Ovary (tissue), 9 donors: ENCODE data around the gene TEKT3. TPM values are rescaled to one million over a fixed set of nuclear protein-coding genes. Genes with fewer than 3 reads are reported as not detected.

Source experiments
- DNase-seq, 5 donors: peaks; one replicate each; pipeline ENCODE4 v3.0.0-alpha.2; 2019 to 2020
- H3K27ac ChIP-seq, 2 donors: fragments of 200-600 bp; one replicate each; pipeline versions ENCODE4 v1.5.1 to v1.8.0; 2019 to 2022
- H3K27me3 ChIP-seq: fragments of 200-600 bp; one replicate; pipeline ENCODE4 v1.8.0; 2022
- H3K36me3 ChIP-seq: fragments of 200-600 bp; sonication (generic); one replicate; pipeline ENCODE4 v1.5.1; 2019
- H3K4me1 ChIP-seq: one replicate; pipeline ENCODE4 v1.8.1; 2013; ENCODE audit warnings: mild to moderate bottlenecking, moderate library complexity; ENCODE audit not compliant: insufficient read depth
- H3K4me3 ChIP-seq: fragments of 200-600 bp; sonication (generic); one replicate; pipeline ENCODE4 v1.5.1; 2017
- H3K9me3 ChIP-seq, 2 donors: fragments of 200-600 bp in 1 of 2; sonication (generic) in 1 of 2; one replicate each; pipeline versions ENCODE4 v1.5.1 to v1.8.1; 2013 to 2019; ENCODE audit warnings: mild to moderate bottlenecking in 1 of 2, moderate library complexity in 1 of 2
- CTCF ChIP-seq, 3 donors: fragments of 450-650 bp in 2 of 3; fragments of 200-600 bp in 1 of 3; IDR thresholded peaks; one replicate each; pipeline versions ENCODE4 v1.5.1 to v1.8.0; 2016 to 2022; ENCODE audit warnings: antibody characterized with exemption in 3 of 3, mild to moderate bottlenecking in 1 of 3
- EP300 ChIP-seq: sonication (generic); formaldehyde crosslinking; IDR thresholded peaks from one replicate; pipeline ENCODE4 v1.6.1; 2017; ENCODE audit warnings: antibody characterized with exemption
- POLR2A ChIP-seq: fragments of 450-650 bp; IDR thresholded peaks from one replicate; pipeline ENCODE4 v1.6.1; 2017; ENCODE audit warnings: antibody characterized with exemption, mild to moderate bottlenecking, moderate library complexity
- WGBS, 3 donors: extraction: QIAGEN DNeasy Blood & Tissue Kit in 1 of 3; methylation state at CpG; one replicate each; pipeline versions ENCODE4 v1.1.5 to v1.1.7; 2013 to 2017; 5-methylcytosine and 5-hydroxymethylcytosine counted together
- intact Hi-C, 4 donors: fragments of 100-400 bp; cut with DNase I; formaldehyde crosslinking; loops; one replicate each; pipeline versions ENCODE4 v1.11.0 to v1.15.1; 2022 to 2023
- polyA plus RNA-seq, 2 donors: library from polyadenylated mRNA; stranded (reverse); fragments of 200-250 nt in 1 of 2; fragments of 350-450 nt in 1 of 2; fragmentation: Illumina TruSeq in 1 of 2; extraction: RNeasy Lipid Tissue Mini Kit (QIAGEN cat#74804) in 1 of 2; gene quantifications; one replicate each; pipeline ENCODE4 v1.2.3, GENCODE V29; 2013 to 2014
- total RNA-seq, 7 donors: library from RNA; depleted of rRNA in 2 of 7; stranded (reverse); fragments of >200 nt in 2 of 7; fragmentation: NEBNext Ultra II Directional in 3 of 7; extraction: Animal tissue kit (Norgen Biotek cat#: 25700) in 3 of 7; gene quantifications; one replicate each; pipeline versions ENCODE4 v1.1.0 to v1.2.4, GENCODE V29; 2016 to 2023
- donor health status: DM: no; HTN: no; CAD: no; lungs with moderate emphysema.
- donor health status: DM: no; HTN: no; CAD: no.
- donor health status: Bipolar disorder and iron deficiency.
- donor health status: DM: yes; HTN: yes; CAD: no.
- donor health status: DM: no; HTN: no; CAD: no.
- donor health status: DM: yes; HTN: yes; CAD: no.

Gene TEKT3
- total and polyA plus RNA-seq, 9 donors, result 0.72 to 4.0 (median 1.6) TPM

- 45 to 61% (median 46%) methylated on average over 2 of the region's 2 CpGs for WGBS, 3 donors
- no peaks in the 10 kb centered on the region for H3K4me1 ChIP-seq
- no peak for TF ChIP-seq EP300
- TF ChIP-seq CTCF (IDR thresholded peaks at IDR 0.05), result no peak
- no peak for TF ChIP-seq POLR2A
- no peak overlapping the region for H3K4me3 ChIP-seq
- DNase-seq, result no peak
- H3K27ac ChIP-seq, result no peak overlapping the region
- no peaks in the 10 kb centered on the region for H3K27me3 ChIP-seq
- intact Hi-C loops, result no loop called here
- no peaks in the 10 kb centered on the region for H3K9me3 ChIP-seq
- no peaks in the 10 kb centered on the region for H3K36me3 ChIP-seq
These were observed 56.9 kb downstream of the TEKT3 start for GRCh38 chr17:15284537-15284936.

GRCh38 chr17:15284107-15284506, 57.3 kb downstream of the TEKT3 start:
- intact Hi-C loops, result no loop called here

GRCh38 chr17:15281909-15282308, 59.5 kb downstream of the TEKT3 start:
- H3K4me1 ChIP-seq, result no peaks in the 10 kb centered on the region
- no peaks in the 10 kb centered on the region for H3K36me3 ChIP-seq
- intact Hi-C loops, result no loop called here
- H3K9me3 ChIP-seq, result no peaks in the 10 kb centered on the region
- no peak for TF ChIP-seq EP300
- no peak for TF ChIP-seq CTCF (IDR thresholded peaks at IDR 0.05)
- TF ChIP-seq POLR2A, result no peak
- 90 to 92% (median 92%) methylated on average over 3 of the region's 3 CpGs for WGBS, 3 donors
- H3K4me3 ChIP-seq, result no peak overlapping the region
- H3K27ac ChIP-seq, result no peak overlapping the region
- no peak for DNase-seq
- H3K27me3 ChIP-seq, result no peaks in the 10 kb centered on the region

More at GRCh38 chr17:15284107-15284506, 57.3 kb downstream of the TEKT3 start:
- Histone ChIP-seq H3K4me3 (no peak overlapping the region), H3K4me1 (no peaks in the 10 kb centered on the region), H3K36me3 (no peaks in the 10 kb centered on the region), H3K27ac (no peak overlapping the region), H3K27me3 (no peaks in the 10 kb centered on the region), H3K9me3 (no peaks in the 10 kb centered on the region)
- TF ChIP-seq EP300 (no peak), POLR2A (no peak), CTCF (IDR thresholded peaks at IDR 0.05) (no peak)
- WGBS, 3 donors, result 90 to 92% (median 90%) methylated on average over 6 of the region's 6 CpGs
- no peak for DNase-seq

- H3K27ac ChIP-seq, result no peak overlapping the region
- H3K4me1 ChIP-seq, result no peaks in the 10 kb centered on the region
- no peak overlapping the region for H3K4me3 ChIP-seq
- WGBS, 3 donors, result 43 to 62% (median 49%) methylated on average over 2 of the region's 2 CpGs
- no peaks in the 10 kb centered on the region for H3K9me3 ChIP-seq
- intact Hi-C loops, result no loop called here
- DNase-seq, result no peak
- no peaks in the 10 kb centered on the region for H3K36me3 ChIP-seq
- no peaks in the 10 kb centered on the region for H3K27me3 ChIP-seq
- TF ChIP-seq POLR2A (no peak), EP300 (no peak), CTCF (IDR thresholded peaks at IDR 0.05) (no peak)
These were observed 62.4 kb downstream of the TEKT3 start for GRCh38 chr17:15278924-15279477.
